ENCODE measurements around the gene ZNF735.
"Not testable (repeated sequence)": the region's sequence is repeated elsewhere in the genome, so short reads cannot be mapped to it uniquely, and the experiment has no call there.

ZNF735 gene

GRCh38 chr7:64206903-64207302 lies at the start of gene ZNF735:
ZNF735 (plus strand) TSS chr7:64207203; CDS start chr7:64207203, 0 bp downstream.
- Histone ChIP-seq H3K9ac (ENCODE audit: insufficient read length) (no peak within 1 kb of the TSS), H3K4me3 (no peak within 1 kb of the TSS), H3K9me3 (ENCODE audit: low read depth, low read length) (no peaks in the 10 kb centered on the region), H3K27ac (no peak within 1 kb of the TSS), H3K36me3 (ENCODE audit: insufficient read depth, low read length) (no peaks in the 10 kb centered on the region)
- no peak for DNase-seq (ENCODE audit: low read depth, low spot score)
- TF ChIP-seq POLR2AphosphoS5 (IDR thresholded peaks at IDR 0.05; ENCODE audit: borderline replicate concordance, low read depth, low read length) (no peak), EZH2 (IDR thresholded peaks at IDR 0.05) (no peak), FOXP2 (optimal IDR thresholded peaks at IDR 0.05; ENCODE audit: control extremely low read depth, extremely low read length, insufficient read depth) (no peak)

- not testable (repeated sequence) for H3K36me3 ChIP-seq (ENCODE audit: insufficient read depth, low read length); H3K27ac ChIP-seq; H3K9me3 ChIP-seq (ENCODE audit: low read depth, low read length); DNase-seq (ENCODE audit: low read depth, low spot score); H3K4me3 ChIP-seq; H3K9ac ChIP-seq (ENCODE audit: insufficient read length)
These were observed 36.0 kb upstream of the ZNF735 start for GRCh38 chr7:64170974-64171373.

GRCh38 chr7:64174328-64174727 lies 32.7 kb upstream of the ZNF735 start:
- DNase-seq (ENCODE audit: low read depth, low spot score): no peak
- H3K9me3 ChIP-seq (ENCODE audit: low read depth, low read length): no peaks in the 10 kb centered on the region
- no peak overlapping the region for H3K27ac ChIP-seq
- H3K36me3 ChIP-seq (ENCODE audit: insufficient read depth, low read length): no peaks in the 10 kb centered on the region
- H3K9ac ChIP-seq (ENCODE audit: insufficient read length): no peak overlapping the region
- no peak overlapping the region for H3K4me3 ChIP-seq
- TF ChIP-seq FOXP2 (optimal IDR thresholded peaks at IDR 0.05; ENCODE audit: control extremely low read depth, extremely low read length, insufficient read depth) (no peak), EZH2 (IDR thresholded peaks at IDR 0.05) (no peak), POLR2AphosphoS5 (IDR thresholded peaks at IDR 0.05; ENCODE audit: borderline replicate concordance, low read depth, low read length) (no peak)

GRCh38 chr7:64174941-64175340 lies 32.1 kb upstream of the ZNF735 start:
- no peaks in the 10 kb centered on the region for H3K9me3 ChIP-seq (ENCODE audit: low read depth, low read length)
- H3K36me3 ChIP-seq (ENCODE audit: insufficient read depth, low read length): no peaks in the 10 kb centered on the region
- no peak for DNase-seq (ENCODE audit: low read depth, low spot score)
- no peak overlapping the region for H3K27ac ChIP-seq
- H3K4me3 ChIP-seq: no peak overlapping the region
- H3K9ac ChIP-seq (ENCODE audit: insufficient read length): no peak overlapping the region
- no peak for TF ChIP-seq EZH2 (IDR thresholded peaks at IDR 0.05)
- TF ChIP-seq FOXP2 (optimal IDR thresholded peaks at IDR 0.05; ENCODE audit: control extremely low read depth, extremely low read length, insufficient read depth): no peak
- no peak for TF ChIP-seq POLR2AphosphoS5 (IDR thresholded peaks at IDR 0.05; ENCODE audit: borderline replicate concordance, low read depth, low read length)

- Histone ChIP-seq H3K36me3 (ENCODE audit: insufficient read depth, low read length) (no peaks in the 10 kb centered on the region), H3K9me3 (ENCODE audit: low read depth, low read length) (no peaks in the 10 kb centered on the region), H3K27ac (no peak overlapping the region), H3K9ac (ENCODE audit: insufficient read length) (no peak overlapping the region), H3K4me3 (no peak overlapping the region)
- no peak for DNase-seq (ENCODE audit: low read depth, low spot score)
- TF ChIP-seq POLR2AphosphoS5 (IDR thresholded peaks at IDR 0.05; ENCODE audit: borderline replicate concordance, low read depth, low read length) (no peak), EZH2 (IDR thresholded peaks at IDR 0.05) (no peak), FOXP2 (optimal IDR thresholded peaks at IDR 0.05; ENCODE audit: control extremely low read depth, extremely low read length, insufficient read depth) (no peak)
These were observed 26.0 kb upstream of the ZNF735 start for GRCh38 chr7:64180989-64181388.

- H3K27ac ChIP-seq: no peak overlapping the region
- H3K9me3 ChIP-seq (ENCODE audit: low read depth, low read length): no peaks in the 10 kb centered on the region
- no peak overlapping the region for H3K9ac ChIP-seq (ENCODE audit: insufficient read length)
- H3K4me3 ChIP-seq: no peak overlapping the region
- no peaks in the 10 kb centered on the region for H3K36me3 ChIP-seq (ENCODE audit: insufficient read depth, low read length)
- TF ChIP-seq FOXP2 (optimal IDR thresholded peaks at IDR 0.05; ENCODE audit: control extremely low read depth, extremely low read length, insufficient read depth) (no peak), POLR2AphosphoS5 (IDR thresholded peaks at IDR 0.05; ENCODE audit: borderline replicate concordance, low read depth, low read length) (no peak), EZH2 (IDR thresholded peaks at IDR 0.05) (no peak)
- no peak for DNase-seq (ENCODE audit: low read depth, low spot score)
These were observed 25.4 kb upstream of the ZNF735 start for GRCh38 chr7:64181586-64181985.

GRCh38 chr7:64182036-64182790 lies 24.8 kb upstream of the ZNF735 start:
- Histone ChIP-seq H3K9ac (ENCODE audit: insufficient read length) (no peak overlapping the region), H3K27ac (no peak overlapping the region), H3K4me3 (no peak overlapping the region), H3K36me3 (ENCODE audit: insufficient read depth, low read length) (no peaks in the 10 kb centered on the region), H3K9me3 (ENCODE audit: low read depth, low read length) (no peaks in the 10 kb centered on the region)
- TF ChIP-seq POLR2AphosphoS5 (IDR thresholded peaks at IDR 0.05; ENCODE audit: borderline replicate concordance, low read depth, low read length): no peak
- no peak for TF ChIP-seq FOXP2 (optimal IDR thresholded peaks at IDR 0.05; ENCODE audit: control extremely low read depth, extremely low read length, insufficient read depth)
- no peak for TF ChIP-seq EZH2 (IDR thresholded peaks at IDR 0.05)
- DNase-seq (ENCODE audit: low read depth, low spot score): no peak

GRCh38 chr7:64183126-64183742 lies 23.8 kb upstream of the ZNF735 start:
- no peaks in the 10 kb centered on the region for H3K9me3 ChIP-seq (ENCODE audit: low read depth, low read length)
- no peaks in the 10 kb centered on the region for H3K36me3 ChIP-seq (ENCODE audit: insufficient read depth, low read length)
- H3K9ac ChIP-seq (ENCODE audit: insufficient read length): no peak overlapping the region
- no peak overlapping the region for H3K4me3 ChIP-seq
- no peak for DNase-seq (ENCODE audit: low read depth, low spot score)
- TF ChIP-seq EZH2 (IDR thresholded peaks at IDR 0.05): no peak
- no peak for TF ChIP-seq POLR2AphosphoS5 (IDR thresholded peaks at IDR 0.05; ENCODE audit: borderline replicate concordance, low read depth, low read length)
- TF ChIP-seq FOXP2 (optimal IDR thresholded peaks at IDR 0.05; ENCODE audit: control extremely low read depth, extremely low read length, insufficient read depth): no peak
- H3K27ac ChIP-seq: no peak overlapping the region
